Endothelial cell of coronary artery (primary cell): ENCODE data around the gene SEMA4D. TPM values are rescaled to one million over a fixed set of nuclear protein-coding genes. Genes with fewer than 3 reads are reported as not detected.

Experiments
- total RNA-seq: library from RNA; depleted of rRNA; stranded (reverse); fragments of >200 nt; gene quantifications from 2 replicates; pipeline ENCODE4 v1.2.3, GENCODE V29; 2014

SEMA4D gene
- 3.0 and 3.4 TPM in 2 replicates for total RNA-seq

GRCh38 chr9:89497978-89498851 is at the start of gene SEMA4D:
TSS of gene SEMA4D (minus strand) at chr9:89498113. CDS start at chr9:89405456, 92,657 bp downstream.

GRCh38 chr9:89318123-89319014 is 179.5 kb downstream of the SEMA4D start, which contains the start of gene SECISBP2:
TSS of gene SECISBP2 (plus strand) at chr9:89318500. CDS start at chr9:89318577, 77 bp downstream.

Other genes with a start within 250 kb of the SEMA4D start
- 87.1 and 177 TPM in 2 replicates for gene CKS2, start 186.9 kb downstream of the SEMA4D start, total RNA-seq
- gene SECISBP2, start 179.6 kb downstream of the SEMA4D start, total RNA-seq, result 19.4 and 26.9 TPM in 2 replicates
- 0.47 and 1.3 TPM in 2 replicates for gene GADD45G, start 106.9 kb upstream of the SEMA4D start, total RNA-seq